Keratinocyte (primary cell): ENCODE data around the gene TIA1.

Experiments used
- CTCF ChIP-seq, 3 experiments: IDR thresholded peaks in 1 of 3; conservative IDR thresholded peaks in 1 of 3; optimal IDR thresholded peaks in 1 of 3; 2 replicates in 2 of 3; 3 replicates in 1 of 3; pipeline versions ENCODE3 to v1.5.1; 2011; ENCODE audit warnings: low read length in 3 of 3, mild to moderate bottlenecking in 3 of 3, moderate library complexity in 2 of 3, control low read depth in 1 of 3, inconsistent platforms in 1 of 3; ENCODE audit not compliant: insufficient read depth in 2 of 3; ENCODE audit errors: extremely low read depth in 1 of 3
- EZH2 ChIP-seq: IDR thresholded peaks from one replicate; pipeline ENCODE4 v1.6.1; 2012; ENCODE audit warnings: inconsistent platforms, mild to moderate bottlenecking, low read length, moderate library complexity

- no peak for TF ChIP-seq CTCF (optimal IDR thresholded peaks at IDR 0.05 in 1 of 3, IDR thresholded peaks at IDR 0.05 in 1 of 3, conservative IDR thresholded peaks at IDR 0.05 in 1 of 3; ENCODE audit: extremely low read depth in 1 of 3, insufficient read depth in 2 of 3, low read length in 3 of 3)
- TF ChIP-seq EZH2, result no peak
Measured at GRCh38 chr2:70258532-70258875, 10.1 kb upstream of the TIA1 start.
